NCI-H1417 (cell line): ENCODE data around the gene POU1F1.
"Not testable (repeated sequence)": the region's sequence is repeated elsewhere in the genome, so short reads cannot be mapped to it uniquely, and the experiment has no call there.

Experiments
- DNase-seq, 3 experiments: peaks; one replicate each; lab custom pipeline; 2025; lab: John Stamatoyannopoulos, UW

The POU1F1 gene

GRCh38 chr3:87250009-87250408, 26.4 kb downstream of the POU1F1 start:
- DNase-seq: no peak

DNA sequence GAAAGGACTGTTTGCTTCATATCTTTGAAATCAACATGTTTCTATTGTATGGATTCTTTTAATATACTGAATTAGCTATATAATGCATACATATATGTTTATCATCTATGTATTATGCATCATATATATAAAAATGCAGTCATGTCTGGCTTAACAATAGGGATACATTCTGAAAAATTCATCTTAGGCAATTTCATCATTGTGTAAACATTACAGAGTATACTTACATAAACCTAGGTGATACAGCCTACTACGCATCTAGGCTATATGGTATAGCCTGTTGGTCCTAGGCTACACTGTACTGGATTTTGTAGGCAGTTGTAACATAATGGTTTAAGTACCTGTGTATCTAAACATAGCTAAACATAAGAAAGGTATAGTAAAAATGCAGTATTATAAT, 27.6 kb downstream of the POU1F1 start:
- DNase-seq: no peak

DNA sequence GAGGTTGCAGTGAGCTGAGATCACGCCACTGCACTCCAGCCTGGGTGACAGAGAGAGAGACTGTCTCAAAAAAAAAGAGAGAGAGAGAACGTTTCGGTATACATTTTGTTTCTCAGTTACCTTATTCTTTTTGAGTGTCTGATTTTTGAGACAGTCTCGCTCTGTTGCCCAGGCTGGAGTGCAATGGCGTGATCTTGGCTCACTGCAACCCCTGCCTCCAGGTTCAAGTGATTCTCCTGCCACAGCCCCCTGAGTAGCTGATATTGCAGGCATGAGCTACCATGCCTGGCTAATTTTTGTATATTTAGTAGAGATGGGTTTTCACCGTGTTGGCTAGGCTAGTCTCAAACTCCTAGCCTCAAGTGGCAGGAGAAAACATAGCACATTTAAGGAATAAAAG, 28.2 kb downstream of the POU1F1 start:
- not testable (repeated sequence) for DNase-seq

- peak in 2 of 3 experiments; percentile 27 to 72 for DNase-seq
Measured at GRCh38 chr3:87247430-87247773, 29.0 kb downstream of the POU1F1 start.

DNA sequence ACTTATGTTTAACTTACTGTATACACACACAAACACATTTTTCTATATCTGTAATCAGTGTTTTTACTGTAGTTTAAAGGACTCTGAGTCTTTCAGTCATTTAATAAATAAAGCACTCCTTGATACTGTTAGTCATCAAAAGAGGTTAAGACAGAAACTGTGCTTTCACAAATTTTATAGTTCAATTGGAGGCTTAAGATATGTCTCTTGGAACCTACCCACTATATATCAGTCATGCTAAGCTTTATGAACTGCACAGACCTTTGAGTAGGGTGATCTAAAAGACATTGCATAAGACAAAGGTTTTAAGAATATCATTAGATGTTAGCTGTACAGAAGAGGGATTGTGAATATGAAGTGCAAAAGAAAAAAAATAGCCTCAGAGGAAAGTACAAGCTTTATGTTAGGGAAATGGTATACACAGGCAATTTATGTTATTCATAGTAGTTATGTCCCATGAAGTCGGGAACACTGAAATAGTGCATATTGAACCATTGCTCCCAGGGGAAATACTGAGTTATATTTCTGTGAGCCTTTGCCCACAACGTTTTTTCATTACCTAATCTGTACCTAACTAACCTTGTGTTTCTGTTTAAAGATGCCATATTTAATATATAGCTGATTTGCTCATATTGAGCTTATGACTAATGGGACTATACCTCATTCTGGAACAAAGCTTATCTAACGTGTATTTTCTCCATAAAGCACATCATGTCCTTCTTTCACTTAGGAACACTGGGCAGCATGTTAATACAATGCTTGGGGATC, 29.5 kb downstream of the POU1F1 start:
- DNase-seq: no peak

DNA sequence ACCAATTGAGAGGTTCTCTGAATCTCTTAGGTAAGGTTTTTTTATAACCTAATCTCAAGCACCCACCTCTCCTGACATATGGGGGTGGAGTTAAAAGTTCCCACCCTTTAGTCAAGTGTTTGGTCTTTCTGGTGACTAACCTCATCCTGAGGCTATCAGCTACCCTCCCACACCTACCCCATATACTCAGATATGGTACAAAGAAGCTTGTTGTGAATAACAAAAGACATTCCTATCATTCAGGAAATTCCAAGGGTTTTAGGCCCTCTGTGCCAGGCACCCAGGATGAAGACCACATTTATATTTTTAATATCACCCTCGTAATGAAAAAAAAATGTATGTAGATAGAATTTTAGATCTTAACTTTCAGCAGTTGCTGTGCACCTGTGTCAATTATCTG, 40.3 kb downstream of the POU1F1 start:
- DNase-seq: no peak

DNA sequence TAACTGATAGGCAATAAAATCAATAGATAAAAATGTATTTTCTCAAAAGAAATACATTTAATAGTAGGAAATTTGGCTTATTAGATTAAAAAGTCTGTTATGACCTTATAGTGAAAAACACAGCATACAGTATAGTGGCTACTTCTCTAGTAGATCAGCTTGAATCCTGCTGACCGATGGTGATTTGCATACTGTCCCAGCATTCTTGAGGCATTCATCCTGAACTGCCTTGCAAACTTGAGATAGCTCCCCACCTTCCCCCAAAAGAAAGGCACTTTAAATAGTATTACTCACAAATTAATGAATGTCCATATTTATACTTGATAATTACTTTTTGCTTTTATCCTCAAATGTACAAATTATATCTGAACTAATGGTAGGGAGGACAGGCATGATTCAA, 42.6 kb downstream of the POU1F1 start:
- DNase-seq: no peak

GRCh38 chr3:87229113-87229512, 47.3 kb downstream of the POU1F1 start:
- no peak for DNase-seq

GRCh38 chr3:87228316-87228715, 48.1 kb downstream of the POU1F1 start:
- peak in 1 of 3 experiments; percentile 32 for DNase-seq

GRCh38 chr3:87227835-87228144, 48.6 kb downstream of the POU1F1 start:
- no peak for DNase-seq

GRCh38 chr3:87227104-87227834, 49.1 kb downstream of the POU1F1 start, which contains the start of gene CHMP2B:
Gene CHMP2B, plus strand, starts transcription at chr3:87227309. Its CDS starts 214 bp downstream, at chr3:87227523.
- peak; percentile 85 to 97 (median 93) for DNase-seq

GRCh38 chr3:87225659-87226058, 50.7 kb downstream of the POU1F1 start:
- peak in 2 of 3 experiments; percentile 27 to 76 for DNase-seq

- no peak for DNase-seq
Measured at GRCh38 chr3:87219611-87220010, 56.8 kb downstream of the POU1F1 start.

- DNase-seq: no peak
Measured at GRCh38 chr3:87218560-87218959, 57.8 kb downstream of the POU1F1 start.
